Esophagus muscularis mucosa (tissue), 4 donors: Measurements from ENCODE around the gene NIPBL.

Source experiments
- CTCF ChIP-seq, 3 experiments: fragments of 200-600 bp in 2 of 3; fragments of 450-650 bp in 1 of 3; sonication (generic) in 2 of 3; IDR thresholded peaks; one replicate each; pipeline ENCODE4 v1.5.1; 2017 to 2019; ENCODE audit warnings: antibody characterized with exemption in 3 of 3, mild to moderate bottlenecking in 2 of 3, moderate library complexity in 1 of 3
- EP300 ChIP-seq: sonication (generic); formaldehyde crosslinking; IDR thresholded peaks from one replicate; pipeline ENCODE4 v1.6.1; 2017; ENCODE audit warnings: antibody characterized with exemption
- POLR2AphosphoS5 ChIP-seq, 2 donors: sonication (generic); formaldehyde crosslinking; IDR thresholded peaks; one replicate each; pipeline ENCODE4 v1.6.1; 2017; ENCODE audit warnings: antibody characterized with exemption in 2 of 2

GRCh38 chr5:37055383-37055990 lies 178.9 kb downstream of the NIPBL start:
- TF ChIP-seq POLR2AphosphoS5 (IDR thresholded peaks at IDR 0.05) (no peak), EP300 (no peak), CTCF (IDR thresholded peaks at IDR 0.05) (no peak)
